Gastrocnemius medialis (tissue), 4 donors: ENCODE measurements around the gene PRKAR2B. TPM values are rescaled to one million over a fixed set of nuclear protein-coding genes. Genes with fewer than 3 reads are reported as not detected.

Experiments used
- ATAC-seq, 2 donors: fragments of 150-250 bp; one replicate each; pipeline ENCODE4 v1.9.1; 2016
- DNase-seq, 2 donors: peaks; one replicate each; pipeline ENCODE4 v3.0.0-alpha.2; 2019
- H3K27ac ChIP-seq, 4 donors: fragments of 200-600 bp; sonication (generic); 1 replicate in 1 of 4; 2 replicates in 3 of 4; pipeline ENCODE4 v1.5.1; 2016 to 2018; ENCODE audit warnings: mild to moderate bottlenecking in 2 of 4, moderate library complexity in 1 of 4
- H3K27me3 ChIP-seq, 3 donors: fragments of 200-600 bp; sonication (generic) in 2 of 3; 1 replicate in 1 of 3; 2 replicates in 2 of 3; pipeline versions ENCODE4 v1.5.1 to v1.6.0; 2016 to 2019; ENCODE audit warnings: mild to moderate bottlenecking in 1 of 3, moderate library complexity in 1 of 3
- H3K36me3 ChIP-seq, 2 donors: fragments of 200-600 bp; sonication (generic) in 1 of 2; one replicate each; pipeline ENCODE4 v1.5.1; 2017 to 2018
- H3K4me1 ChIP-seq, 2 donors: fragments of 200-600 bp; sonication (generic) in 1 of 2; one replicate each; pipeline ENCODE4 v1.5.1; 2016 to 2017; ENCODE audit warnings: mild to moderate bottlenecking in 2 of 2
- H3K4me3 ChIP-seq, 4 donors: fragments of 200-600 bp; sonication (generic) in 3 of 4; 1 replicate in 1 of 4; 2 replicates in 3 of 4; pipeline ENCODE4 v1.5.1; 2016 to 2019; ENCODE audit warnings: mild to moderate bottlenecking in 2 of 4
- H3K9me3 ChIP-seq, 3 donors: fragments of 200-600 bp; sonication (generic) in 2 of 3; 1 replicate in 1 of 3; 2 replicates in 2 of 3; pipeline ENCODE4 v1.5.1; 2016 to 2019
- CTCF ChIP-seq, 5 experiments: fragments of 450-650 bp in 3 of 5; fragments of 200-600 bp in 2 of 5; sonication (generic) in 2 of 5; IDR thresholded peaks in 4 of 5; conservative IDR thresholded peaks in 1 of 5; 1 replicate in 4 of 5; 2 replicates in 1 of 5; pipeline ENCODE4 v1.5.1; 2016 to 2019; ENCODE audit warnings: antibody characterized with exemption in 5 of 5, mild to moderate bottlenecking in 3 of 5, moderate library complexity in 3 of 5
- POLR2A ChIP-seq, 2 donors: fragments of 450-650 bp; IDR thresholded peaks; one replicate each; pipeline ENCODE4 v1.6.1; 2017; ENCODE audit warnings: antibody characterized with exemption in 2 of 2, mild to moderate bottlenecking in 2 of 2, moderate library complexity in 2 of 2
- in situ Hi-C, 4 donors: fragments of 200-750 bp; cut with MboI; loops; one replicate each; pipeline versions ENCODE4 v1.15.0 to v1.8.0; 2017; ENCODE audit warnings: low sequenced_read_pairs in 4 of 4
- intact Hi-C: fragments of 100-400 bp; cut with DNase I; formaldehyde crosslinking; loops from one replicate; pipeline ENCODE4 v1.15.1; 2023; ENCODE audit warnings: low total_unique reads
- total RNA-seq, 4 donors: library from RNA; depleted of rRNA; stranded (reverse); fragments of >200 nt; gene quantifications; one replicate each; pipeline versions ENCODE4 v1.1.0 to v1.2.3, GENCODE V29; 2016

Gene PRKAR2B
- total RNA-seq, 4 donors from 2014 or later: 0.85 to 6.0 (median 1.4) TPM

- intact Hi-C loops (loop anchor here (1.0 kb wide), 1 partner anchor 20 kb away; no protein-coding TSS in a partner anchor), in situ Hi-C loops (loop anchor here (5.0 to 25.0 kb wide), 4 partner anchors 210 to 485 kb away; partner anchors contain the start of gene CCDC71L (in 1 of the 4))
- DNase-seq (peak in 1 of 2 donors; percentile 17), ATAC-seq (peak; percentile 75 to 77)
- H3K36me3 ChIP-seq: no peaks in the 10 kb centered on the region
- H3K9me3 ChIP-seq: no peaks in the 10 kb centered on the region
- peak overlapping the region in 1 of 4 donors; percentile 4 for H3K27ac ChIP-seq
- H3K4me3 ChIP-seq: peak overlapping the region in 1 of 4 donors; percentile 2
- TF ChIP-seq POLR2A (IDR thresholded peaks at IDR 0.05) (no peak), CTCF (IDR thresholded peaks at IDR 0.05 in 4 of 5, conservative IDR thresholded peaks at IDR 0.05 in 1 of 5) (peak; percentile 27 to 73 (median 52))
- H3K4me1 ChIP-seq: peaks cover 3 to 6% of the 10 kb centered on the region in 2 donors
- no peaks in the 10 kb centered on the region for H3K27me3 ChIP-seq
Observed at GRCh38 chr7:107147464-107148393, 103.2 kb downstream of the PRKAR2B start.

DNA sequence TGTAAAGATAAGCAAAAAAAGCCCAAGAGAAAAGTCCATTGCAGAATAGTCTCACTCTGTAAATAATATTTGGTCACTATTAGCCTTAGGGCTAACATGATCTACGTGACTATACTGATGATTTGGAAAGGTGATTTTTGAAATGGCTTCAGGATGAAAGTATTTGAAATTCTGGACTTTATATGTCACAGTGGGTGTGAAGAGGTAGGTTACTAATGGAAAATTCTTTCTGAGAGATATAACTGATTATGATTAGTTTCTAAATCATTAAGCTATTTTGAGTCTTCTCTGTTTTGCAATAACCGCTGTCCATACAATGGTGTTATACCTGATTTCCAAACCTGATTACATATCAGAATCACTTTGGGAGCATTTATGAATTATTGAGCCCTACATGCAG lies 104.2 kb downstream of the PRKAR2B start:
- no peak for ATAC-seq

DNA sequence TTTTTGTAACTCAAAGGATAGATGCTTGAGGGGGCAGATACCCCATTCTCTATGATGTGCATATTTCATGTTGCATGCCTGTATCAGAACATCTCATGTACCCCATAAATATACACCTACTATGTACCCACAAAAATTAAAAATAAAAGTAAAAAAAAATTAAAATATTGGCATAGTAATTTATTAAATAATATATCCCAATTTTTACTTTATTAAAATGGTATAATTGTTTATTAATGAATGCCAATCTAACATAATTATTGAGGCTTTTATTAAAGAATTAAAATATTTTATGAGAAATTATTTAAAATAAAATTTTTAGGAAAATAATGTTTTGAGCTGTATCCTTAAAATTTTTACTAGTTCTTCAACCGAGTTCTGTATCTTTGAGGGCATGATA lies 105.4 kb downstream of the PRKAR2B start:
- no peaks in the 10 kb centered on the region for H3K36me3 ChIP-seq
- H3K4me3 ChIP-seq: no peak overlapping the region
- no peaks in the 10 kb centered on the region for H3K27me3 ChIP-seq
- in situ Hi-C loops: loop anchor here (5.0 to 25.0 kb wide), 7 partner anchors 205 to 863 kb away; partner anchors contain the start of genes CCDC71L (in 2 of the 4), DLD (in 1 of the 4) and NAMPT (in 1 of the 4)
- intact Hi-C loops: loop anchor here (2.0 to 5.0 kb wide), 3 partner anchors 203 to 973 kb away; no protein-coding TSS in a partner anchor
- ATAC-seq (no peak), DNase-seq (no peak)
- H3K9me3 ChIP-seq: no peaks in the 10 kb centered on the region
- TF ChIP-seq CTCF (IDR thresholded peaks at IDR 0.05 in 4 of 5, conservative IDR thresholded peaks at IDR 0.05 in 1 of 5) (no peak), POLR2A (IDR thresholded peaks at IDR 0.05) (no peak)
- no peak overlapping the region for H3K27ac ChIP-seq
- H3K4me1 ChIP-seq: peaks cover 3 to 6% of the 10 kb centered on the region in 2 donors

More for the DNA sequence above, 104.2 kb downstream of the PRKAR2B start:
- no peak for TF ChIP-seq CTCF (IDR thresholded peaks at IDR 0.05 in 4 of 5, conservative IDR thresholded peaks at IDR 0.05 in 1 of 5)
- no peak for TF ChIP-seq POLR2A (IDR thresholded peaks at IDR 0.05)
- in situ Hi-C loops (loop anchor here (5.0 to 25.0 kb wide), 4 partner anchors 211 to 486 kb away; partner anchors contain the start of gene CCDC71L (in 1 of the 4)), intact Hi-C loops (loop anchor here (1.0 kb wide), 1 partner anchor 19 kb away; no protein-coding TSS in a partner anchor)
- Histone ChIP-seq H3K4me3 (no peak overlapping the region), H3K36me3 (no peaks in the 10 kb centered on the region), H3K9me3 (no peaks in the 10 kb centered on the region), H3K4me1 (peaks cover 3 to 6% of the 10 kb centered on the region in 2 donors), H3K27ac (no peak overlapping the region), H3K27me3 (no peaks in the 10 kb centered on the region)
- DNase-seq: no peak

GRCh38 chr7:107150375-107151073 lies 106.0 kb downstream of the PRKAR2B start:
- ATAC-seq (peak; percentile 58 to 64), DNase-seq (peak; percentile 7 to 46)
- intact Hi-C loops: loop anchor here (2.0 to 5.0 kb wide), 3 partner anchors 204 to 973 kb away; no protein-coding TSS in a partner anchor
- TF ChIP-seq POLR2A (IDR thresholded peaks at IDR 0.05) (no peak), CTCF (IDR thresholded peaks at IDR 0.05 in 4 of 5, conservative IDR thresholded peaks at IDR 0.05 in 1 of 5) (peak; percentile 34 to 66 (median 50))
- H3K27ac ChIP-seq: no peak overlapping the region
- peaks cover 3 to 6% of the 10 kb centered on the region in 2 donors for H3K4me1 ChIP-seq
- H3K4me3 ChIP-seq: no peak overlapping the region
- H3K9me3 ChIP-seq: no peaks in the 10 kb centered on the region
- H3K27me3 ChIP-seq: no peaks in the 10 kb centered on the region
- H3K36me3 ChIP-seq: no peaks in the 10 kb centered on the region
- in situ Hi-C loops: loop anchor here in 2 of 4 donors (10.0 to 25.0 kb wide), 4 partner anchors 206 to 863 kb away; partner anchors contain the start of genes CCDC71L (in 1 of the 2), DLD (in 1 of the 2) and NAMPT (in 1 of the 2)
